ENCODE measurements around the gene MYO15A. TPM values are rescaled to one million over a fixed set of nuclear protein-coding genes. Genes with fewer than 3 reads are reported as not detected.
A peak's percentile ranks its signal among the peaks of the same experiment; 100 is the strongest.

MYO15A gene
- total RNA-seq, 2 experiments from 2014 or later, result 0.30 to 0.60 TPM

GRCh38 chr17:18122990-18123753 lies 14.6 kb downstream of the MYO15A start:
- ChIA-PET CTCF (no interaction called here), POLR2A (no interaction called here)
- H3K4me1 Mint-ChIP-seq, result no peaks in the 10 kb centered on the region
- peaks cover 3% of the 10 kb centered on the region for H3K9me3 Mint-ChIP-seq
- H3K4me3 Mint-ChIP-seq, result no peak overlapping the region
- H3K27me3 Mint-ChIP-seq, result no peaks in the 10 kb centered on the region
- H3K27ac Mint-ChIP-seq, result no peak overlapping the region
- no peaks in the 10 kb centered on the region for H3K36me3 Mint-ChIP-seq (ENCODE audit: low read depth)
- no peak for DNase-seq

- Mint-ChIP-seq H3K4me3 (no peak overlapping the region), H3K9me3 (peaks cover 3% of the 10 kb centered on the region), H3K27ac (no peak overlapping the region), H3K36me3 (ENCODE audit: low read depth) (no peaks in the 10 kb centered on the region), H3K4me1 (no peaks in the 10 kb centered on the region), H3K27me3 (no peaks in the 10 kb centered on the region)
- DNase-seq, result no peak
- ChIA-PET POLR2A (no interaction called here), CTCF (no interaction called here)
Observed at GRCh38 chr17:18124345-18125126, 16.0 kb downstream of the MYO15A start.

DNA sequence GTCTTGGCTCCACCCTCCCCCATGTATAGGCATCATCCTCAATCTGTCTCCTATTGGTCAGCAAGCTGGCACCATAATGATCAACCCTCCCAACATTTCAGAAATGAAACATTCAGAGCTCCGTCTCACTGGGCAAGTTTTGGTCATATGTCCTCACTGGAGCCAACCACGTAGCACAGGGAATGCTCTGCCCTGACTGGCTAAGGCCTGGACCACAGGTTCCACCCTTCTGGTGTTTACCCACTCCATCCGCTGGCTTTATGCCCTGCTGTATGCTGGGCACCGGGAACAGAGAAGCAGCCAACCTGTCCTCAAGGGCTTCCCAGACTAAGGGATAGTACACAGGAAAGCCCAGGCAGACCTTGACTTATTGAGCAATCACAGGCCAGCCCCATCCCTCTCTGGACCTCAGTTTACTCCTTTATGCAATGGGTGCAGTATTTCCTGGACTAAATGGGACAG lies 20.5 kb downstream of the MYO15A start:
- Mint-ChIP-seq H3K27me3 (no peaks in the 10 kb centered on the region), H3K4me3 (no peak overlapping the region), H3K27ac (no peak overlapping the region), H3K36me3 (ENCODE audit: low read depth) (no peaks in the 10 kb centered on the region), H3K4me1 (no peaks in the 10 kb centered on the region), H3K9me3 (no peaks in the 10 kb centered on the region)
- ChIA-PET POLR2A (no interaction called here), CTCF (interaction anchor here (0.6 kb wide), 1 partner anchor 16 kb away, joined by 3 read pairs; no protein-coding TSS in a partner anchor)
- no peak for DNase-seq

DNA sequence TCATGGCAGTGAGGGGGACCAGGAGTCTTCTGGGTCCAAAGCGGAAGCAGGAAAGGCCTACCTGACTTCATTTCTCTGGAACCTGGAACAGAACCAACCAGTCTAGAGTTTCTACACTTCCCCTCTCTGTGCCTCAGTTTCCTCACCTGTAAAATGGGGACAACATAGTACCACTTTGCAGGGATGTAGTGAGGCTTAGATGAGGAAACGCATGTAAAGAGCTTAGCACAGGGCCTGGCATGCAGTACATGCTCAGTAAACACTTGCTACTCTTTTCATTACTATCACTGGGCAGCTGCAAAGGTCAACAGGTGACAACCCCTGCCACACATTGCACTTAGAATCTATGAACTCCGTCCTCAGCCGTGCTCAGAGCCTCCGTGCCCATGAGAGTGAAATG lies 24.2 kb downstream of the MYO15A start:
- POLR2A ChIA-PET, result interaction anchor here (0.5 kb wide), 1 partner anchor 51 kb away, joined by 3 read pairs; the partner anchor contains the start of gene ALKBH5
- CTCF ChIA-PET, result no interaction called here
- Mint-ChIP-seq H3K27ac (no peak overlapping the region), H3K4me3 (no peak overlapping the region), H3K36me3 (ENCODE audit: low read depth) (no peaks in the 10 kb centered on the region), H3K27me3 (no peaks in the 10 kb centered on the region), H3K4me1 (no peaks in the 10 kb centered on the region), H3K9me3 (no peaks in the 10 kb centered on the region)
- DNase-seq, result no peak

- Mint-ChIP-seq H3K27ac (no peak overlapping the region), H3K36me3 (ENCODE audit: low read depth) (no peaks in the 10 kb centered on the region), H3K9me3 (no peaks in the 10 kb centered on the region), H3K4me3 (no peak overlapping the region), H3K27me3 (no peaks in the 10 kb centered on the region), H3K4me1 (peaks cover 3% of the 10 kb centered on the region)
- POLR2A ChIA-PET, result no interaction called here
- no peak for DNase-seq
- CTCF ChIA-PET, result no interaction called here
Observed at GRCh38 chr17:18136357-18136756, 27.8 kb downstream of the MYO15A start.

DNA sequence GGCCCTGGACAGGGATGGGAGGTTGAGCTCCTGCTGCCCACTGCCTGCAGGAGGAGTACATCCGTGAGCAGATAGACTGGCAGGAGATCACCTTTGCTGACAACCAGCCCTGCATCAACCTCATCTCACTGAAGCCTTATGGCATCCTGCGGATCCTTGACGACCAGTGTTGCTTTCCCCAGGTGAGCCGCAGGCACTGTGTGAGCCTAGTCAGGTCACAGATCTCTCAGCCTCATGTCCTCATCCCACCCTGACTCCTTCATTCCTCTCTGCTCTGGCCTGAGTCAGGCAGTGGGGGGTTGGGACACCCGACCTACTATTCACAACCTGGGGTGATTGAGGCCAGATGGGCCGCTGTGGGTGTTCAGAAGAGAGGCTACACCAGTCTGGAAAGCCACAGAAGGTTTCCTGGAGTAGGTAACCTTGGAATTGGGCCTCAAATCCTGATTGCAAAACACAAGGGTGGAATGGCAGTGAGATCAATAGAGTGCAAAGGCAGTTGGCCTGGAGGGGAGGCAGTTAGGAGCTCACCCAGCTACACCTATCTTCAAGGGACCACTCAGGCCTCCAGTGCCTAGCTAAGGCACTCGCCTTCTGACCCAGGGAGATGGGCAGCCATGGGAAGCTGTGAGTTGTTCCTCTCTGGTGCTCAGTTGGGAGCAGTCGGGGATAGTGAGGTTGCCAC lies 29.7 kb downstream of the MYO15A start:
- Mint-ChIP-seq H3K4me3 (no peak overlapping the region), H3K36me3 (ENCODE audit: low read depth) (no peaks in the 10 kb centered on the region), H3K4me1 (peaks cover 3% of the 10 kb centered on the region), H3K9me3 (no peaks in the 10 kb centered on the region), H3K27ac (no peak overlapping the region), H3K27me3 (peaks cover 1% of the 10 kb centered on the region)
- CTCF ChIA-PET, result no interaction called here
- DNase-seq, result no peak
- POLR2A ChIA-PET, result no interaction called here

DNA sequence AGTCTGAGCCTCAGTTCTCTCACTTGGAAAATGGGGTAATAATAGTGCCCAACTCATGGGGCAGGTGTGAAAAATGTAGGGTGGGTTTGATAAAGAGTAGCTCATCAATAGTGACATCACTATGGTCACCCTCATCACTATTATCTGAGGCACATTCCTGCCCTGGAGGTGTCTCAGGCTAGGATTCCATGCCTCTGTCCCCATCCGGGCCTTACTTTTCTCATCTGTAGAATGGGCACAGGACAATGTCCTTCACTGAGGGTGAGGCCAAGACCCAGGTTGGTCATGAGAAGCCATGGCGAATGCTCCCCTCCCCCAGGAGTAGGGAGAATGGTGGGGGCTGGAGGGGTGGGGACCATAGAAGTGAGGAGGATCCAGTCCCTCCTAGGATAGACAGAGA lies 30.5 kb downstream of the MYO15A start:
- Mint-ChIP-seq H3K4me3 (no peak overlapping the region), H3K4me1 (peaks cover 3% of the 10 kb centered on the region), H3K27me3 (peaks cover 1% of the 10 kb centered on the region), H3K27ac (no peak overlapping the region), H3K9me3 (no peaks in the 10 kb centered on the region), H3K36me3 (ENCODE audit: low read depth) (no peaks in the 10 kb centered on the region)
- ChIA-PET POLR2A (no interaction called here), CTCF (no interaction called here)
- DNase-seq, result no peak

GRCh38 chr17:18139498-18139897 lies 30.9 kb downstream of the MYO15A start:
- no peak overlapping the region for H3K4me3 Mint-ChIP-seq
- CTCF ChIA-PET, result interaction anchor here (1.6 kb wide), 1 partner anchor 13 kb away, joined by 4 read pairs; no protein-coding TSS in a partner anchor
- POLR2A ChIA-PET, result no interaction called here
- H3K27me3 Mint-ChIP-seq, result peaks cover 1% of the 10 kb centered on the region
- H3K9me3 Mint-ChIP-seq, result no peaks in the 10 kb centered on the region
- H3K27ac Mint-ChIP-seq, result no peak overlapping the region
- DNase-seq, result no peak
- no peaks in the 10 kb centered on the region for H3K36me3 Mint-ChIP-seq (ENCODE audit: low read depth)
- peaks cover 3% of the 10 kb centered on the region for H3K4me1 Mint-ChIP-seq

GRCh38 chr17:18139949-18140348 lies 31.4 kb downstream of the MYO15A start:
- Mint-ChIP-seq H3K4me1 (peaks cover 3% of the 10 kb centered on the region), H3K36me3 (ENCODE audit: low read depth) (no peaks in the 10 kb centered on the region), H3K27ac (no peak overlapping the region), H3K9me3 (no peaks in the 10 kb centered on the region), H3K4me3 (no peak overlapping the region), H3K27me3 (peaks cover 1% of the 10 kb centered on the region)
- CTCF ChIA-PET, result interaction anchor here (1.4 to 1.6 kb wide), 2 partner anchors 12 to 14 kb away, joined by 4 read pairs; no protein-coding TSS in a partner anchor
- DNase-seq, result no peak
- POLR2A ChIA-PET, result no interaction called here

GRCh38 chr17:18140648-18141047 lies 32.1 kb downstream of the MYO15A start:
- Mint-ChIP-seq H3K36me3 (ENCODE audit: low read depth) (no peaks in the 10 kb centered on the region), H3K27me3 (peaks cover 1% of the 10 kb centered on the region), H3K27ac (no peak overlapping the region), H3K4me1 (peaks cover 3% of the 10 kb centered on the region), H3K9me3 (no peaks in the 10 kb centered on the region), H3K4me3 (no peak overlapping the region)
- POLR2A ChIA-PET, result no interaction called here
- CTCF ChIA-PET, result interaction anchor here (1.0 to 1.6 kb wide), 4 partner anchors 12 to 62 kb away, joined by 3 to 4 read pairs (median 4); no protein-coding TSS in a partner anchor
- no peak for DNase-seq

DNA sequence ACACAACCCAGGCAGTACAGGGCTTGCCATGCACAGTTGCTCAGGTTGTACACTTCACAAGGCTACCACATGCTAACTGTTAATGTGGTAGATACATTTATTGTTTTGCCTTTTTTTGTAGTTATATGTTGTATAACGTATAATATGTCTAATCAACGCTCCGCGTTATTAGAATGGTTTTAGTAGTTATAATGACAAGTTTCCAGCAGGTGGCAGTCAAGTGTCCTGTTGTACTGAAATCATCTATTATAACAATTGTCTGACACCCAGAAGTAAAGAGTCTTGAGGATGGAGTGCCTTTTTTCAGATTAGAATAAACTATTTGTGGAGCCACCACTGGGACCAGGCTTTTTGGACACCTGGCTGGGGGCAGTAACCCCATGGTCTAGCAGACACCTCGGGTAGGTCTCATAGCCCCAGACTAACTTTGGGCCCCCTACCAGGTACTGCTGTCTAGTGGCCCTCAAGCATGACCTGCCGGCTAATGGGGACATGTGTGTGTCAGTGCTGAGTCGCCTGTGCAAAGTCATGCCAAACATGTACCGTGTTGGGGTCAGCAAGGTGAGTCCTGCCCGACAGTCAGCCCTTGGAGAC lies 32.8 kb downstream of the MYO15A start:
- Mint-ChIP-seq H3K27ac (no peak overlapping the region), H3K4me1 (peaks cover 3% of the 10 kb centered on the region), H3K4me3 (no peak overlapping the region), H3K9me3 (no peaks in the 10 kb centered on the region), H3K27me3 (peaks cover 1% of the 10 kb centered on the region), H3K36me3 (ENCODE audit: low read depth) (no peaks in the 10 kb centered on the region)
- ChIA-PET POLR2A (no interaction called here), CTCF (interaction anchor here (0.9 to 1.6 kb wide), 6 partner anchors 11 to 62 kb away, joined by 3 to 4 read pairs (median 4); partner anchors contain the start of gene ALKBH5)
- DNase-seq, result peak; percentile 30

GRCh38 chr17:18142417-18142816 lies 33.9 kb downstream of the MYO15A start:
- DNase-seq, result no peak
- Mint-ChIP-seq H3K9me3 (no peaks in the 10 kb centered on the region), H3K36me3 (ENCODE audit: low read depth) (no peaks in the 10 kb centered on the region), H3K4me3 (no peak overlapping the region), H3K27ac (no peak overlapping the region), H3K4me1 (peaks cover 3% of the 10 kb centered on the region), H3K27me3 (peaks cover 1% of the 10 kb centered on the region)
- POLR2A ChIA-PET, result interaction anchor here (0.9 to 1.0 kb wide), 2 partner anchors 10 to 43 kb away, joined by 3 read pairs; no protein-coding TSS in a partner anchor
- CTCF ChIA-PET, result interaction anchor here (0.9 to 1.4 kb wide), 4 partner anchors 11 to 44 kb away, joined by 3 to 5 read pairs (median 3); partner anchors contain the start of gene ALKBH5

Data from activated CD4-positive, alpha-beta memory T cell treated with anti-CD3 and anti-CD28 coated beads, Interleukin-2, amount 10 ng/mL, durations not matched to agents 7 days and 5 days (primary cell).